Cardiac fibroblast (primary cell): ENCODE data around the gene SAP30.
A peak's percentile ranks its signal among the peaks of the same experiment; 100 is the strongest.

Source experiments
- DNase-seq, 2 donors: peaks; one replicate each; pipeline versions ENCODE4 v3.0.0 to v3.0.0-alpha.2; 2010; ENCODE audit warnings: low read depth in 2 of 2
- H3K4me3 ChIP-seq, 2 donors: replicated peaks in 1 of 2; 1 replicate in 1 of 2; 2 replicates in 1 of 2; pipeline ENCODE4 v1.5.1; 2011; ENCODE audit warnings: low read depth in 2 of 2, low read length in 2 of 2, mild to moderate bottlenecking in 2 of 2, moderate library complexity in 1 of 2
- CTCF ChIP-seq: IDR thresholded peaks from one replicate; pipeline ENCODE4 v1.5.1; 2011; ENCODE audit warnings: low read depth, mild to moderate bottlenecking, low read length, inconsistent platforms

The SAP30 gene

GRCh38 chr4:173418639-173419038, 47.9 kb downstream of the SAP30 start:
- no peak for DNase-seq
- no peak overlapping the region for H3K4me3 ChIP-seq
- TF ChIP-seq CTCF, result no peak

DNA sequence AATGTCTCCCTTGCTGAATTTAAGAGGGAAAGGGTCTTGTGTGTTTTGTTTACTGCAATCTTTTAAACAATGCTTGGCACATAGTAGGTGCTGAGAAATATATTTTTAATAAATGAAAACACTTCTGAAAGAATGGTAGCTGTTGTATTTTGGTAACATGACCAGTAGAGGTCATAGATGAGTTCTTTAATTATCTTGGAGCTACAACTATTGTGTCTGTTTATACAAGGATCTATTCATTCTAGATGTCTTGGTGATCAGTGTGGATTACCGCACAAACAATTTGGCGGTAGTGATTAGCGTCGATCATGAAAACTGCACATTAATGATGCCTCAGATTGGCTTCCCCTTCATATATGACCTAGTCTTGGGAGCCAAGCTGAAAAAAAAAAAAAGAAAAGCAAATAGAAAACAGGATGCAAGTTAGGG, 49.6 kb downstream of the SAP30 start:
- peak; percentile 47 for TF ChIP-seq CTCF
- DNase-seq, result peak; percentile 48 to 62
- no peak overlapping the region for H3K4me3 ChIP-seq

DNA sequence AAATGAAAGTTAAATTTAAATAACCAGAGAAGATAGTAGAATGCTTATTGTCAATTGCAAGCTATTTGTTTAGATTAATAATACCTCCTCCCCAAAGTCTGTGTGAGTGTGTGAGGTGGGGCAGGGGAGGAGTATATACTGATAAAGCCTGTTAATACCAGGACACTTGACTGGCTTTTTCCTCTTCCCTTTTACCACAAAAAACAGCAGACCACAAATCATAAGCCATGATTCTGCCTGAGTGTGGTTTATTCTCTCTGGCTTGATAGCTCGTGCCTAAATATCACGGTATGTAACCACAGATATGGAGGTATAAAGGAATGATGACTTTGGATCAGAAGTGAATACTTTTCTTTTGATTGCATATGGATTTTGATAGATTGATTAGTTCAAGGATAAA, 50.0 kb downstream of the SAP30 start:
- peak in 1 of 2 donors; percentile 18 for DNase-seq
- no peak overlapping the region for H3K4me3 ChIP-seq
- TF ChIP-seq CTCF, result no peak

DNA sequence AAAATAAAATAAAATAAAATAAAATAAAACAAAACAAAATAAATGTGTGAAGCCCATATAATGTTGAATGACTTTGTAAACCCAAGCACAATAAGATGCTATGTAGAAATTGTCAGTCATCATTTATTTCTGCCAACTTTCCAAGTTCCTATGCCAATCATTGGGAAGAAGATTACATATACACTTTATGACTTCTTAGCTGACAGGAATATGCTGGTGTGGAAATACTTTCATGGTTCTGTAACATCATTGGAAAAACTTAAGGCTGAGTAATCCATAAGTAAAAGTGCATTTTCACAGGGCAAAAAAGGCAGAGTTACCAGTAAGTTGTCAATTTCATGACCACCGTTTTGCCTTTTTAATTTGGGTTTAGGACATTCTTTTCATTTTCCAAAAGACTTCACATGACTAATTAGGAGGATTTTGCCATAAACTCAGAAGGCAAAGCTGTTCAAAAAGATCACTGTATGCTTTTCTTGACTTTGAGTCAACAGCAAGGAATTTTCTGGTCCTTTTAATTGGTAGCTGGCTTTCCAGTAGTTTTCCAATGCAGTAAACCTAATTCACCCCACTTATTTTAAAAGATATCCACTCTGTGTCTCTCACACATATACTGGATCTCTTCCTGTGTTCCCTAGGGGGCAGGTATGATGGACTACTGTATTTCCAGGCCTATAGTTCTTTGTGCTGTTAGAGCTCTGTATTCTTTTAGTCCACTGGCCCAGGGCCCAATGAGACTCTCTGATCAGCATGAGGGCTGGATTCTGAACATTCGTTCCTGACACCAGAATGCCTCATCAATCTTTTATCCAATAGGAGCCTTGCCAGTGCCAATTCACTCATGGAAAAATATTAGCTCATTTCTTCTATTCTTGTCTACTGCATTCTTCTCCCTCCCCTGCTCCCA, 54.4 kb downstream of the SAP30 start:
- TF ChIP-seq CTCF, result no peak
- no peak overlapping the region for H3K4me3 ChIP-seq
- DNase-seq, result peak; percentile 49 to 87

- no peak overlapping the region for H3K4me3 ChIP-seq
- no peak for TF ChIP-seq CTCF
- no peak for DNase-seq
Observed at GRCh38 chr4:173426064-173426463, 55.3 kb downstream of the SAP30 start.
